WTC11 (cell line): ENCODE results near the gene TIMM23B.
"Not testable (repeated sequence)": the region's sequence is repeated elsewhere in the genome, so short reads cannot be mapped to it uniquely, and the experiment has no call there.

Experiments used
- CREB1 ChIP-seq: sonication (generic); formaldehyde crosslinking; IDR thresholded peaks from 2 replicates; pipeline ENCODE4 v1.8.0; 2023; ENCODE audit warnings: mild to moderate bottlenecking, missing genetic modification reagents
- E2F4 ChIP-seq: sonication (generic); formaldehyde crosslinking; IDR thresholded peaks from 2 replicates; pipeline ENCODE4 v1.8.1; 2022; ENCODE audit warnings: low read depth, mild to moderate bottlenecking, moderate library complexity, missing genetic modification reagents, borderline replicate concordance
- ETV6 ChIP-seq: sonication (generic); formaldehyde crosslinking; IDR thresholded peaks from 2 replicates; pipeline ENCODE4 v1.8.1; 2022; ENCODE audit warnings: mild to moderate bottlenecking, missing genetic modification reagents
- SP1 ChIP-seq: sonication (generic); formaldehyde crosslinking; conservative IDR thresholded peaks from 2 replicates; pipeline ENCODE4 v1.8.1; 2022; ENCODE audit warnings: missing genetic modification reagents
- TEAD4 ChIP-seq: sonication (generic); formaldehyde crosslinking; IDR thresholded peaks from 2 replicates; pipeline ENCODE4 v1.8.0; 2022; ENCODE audit warnings: mild to moderate bottlenecking, missing genetic modification reagents
- ZNF263 ChIP-seq: sonication (generic); formaldehyde crosslinking; IDR thresholded peaks from 2 replicates; pipeline ENCODE4 v1.8.1; 2022; ENCODE audit warnings: low read depth, mild to moderate bottlenecking, moderate library complexity, missing genetic modification reagents
- TF ChIP-seq, protein P1 (sequence below): fragments of 200-600 bp; IDR thresholded peaks from 2 replicates; pipeline ENCODE4 v1.8.0; 2022; ENCODE audit warnings: antibody characterized with exemption
- TF ChIP-seq, protein P2 (sequence below): sonication (generic); formaldehyde crosslinking; IDR thresholded peaks from 2 replicates; pipeline ENCODE4 v1.8.0; 2022; ENCODE audit warnings: mild to moderate bottlenecking, missing genetic modification reagents

DNA sequence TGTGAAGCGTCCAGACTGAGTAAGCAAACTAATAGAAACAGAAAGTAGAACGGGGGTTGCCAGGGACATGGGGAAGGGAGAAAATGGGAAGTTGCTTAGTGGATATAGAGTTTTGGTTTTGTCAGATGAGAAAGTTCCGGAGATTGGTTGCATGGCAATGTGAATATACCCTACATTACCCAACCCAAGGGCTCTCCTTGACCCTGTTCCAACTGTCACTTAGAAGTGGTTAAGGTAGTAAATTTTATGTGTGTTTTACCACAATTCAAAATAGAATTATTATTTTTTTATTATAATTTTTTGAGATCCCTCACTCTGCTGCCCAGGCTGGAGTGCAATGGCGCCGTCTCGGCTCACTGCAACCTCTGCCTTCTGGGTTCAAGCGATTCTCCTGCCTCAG is 72.2 kb downstream of the TIMM23B start:
- TF ChIP-seq, protein P1, sequence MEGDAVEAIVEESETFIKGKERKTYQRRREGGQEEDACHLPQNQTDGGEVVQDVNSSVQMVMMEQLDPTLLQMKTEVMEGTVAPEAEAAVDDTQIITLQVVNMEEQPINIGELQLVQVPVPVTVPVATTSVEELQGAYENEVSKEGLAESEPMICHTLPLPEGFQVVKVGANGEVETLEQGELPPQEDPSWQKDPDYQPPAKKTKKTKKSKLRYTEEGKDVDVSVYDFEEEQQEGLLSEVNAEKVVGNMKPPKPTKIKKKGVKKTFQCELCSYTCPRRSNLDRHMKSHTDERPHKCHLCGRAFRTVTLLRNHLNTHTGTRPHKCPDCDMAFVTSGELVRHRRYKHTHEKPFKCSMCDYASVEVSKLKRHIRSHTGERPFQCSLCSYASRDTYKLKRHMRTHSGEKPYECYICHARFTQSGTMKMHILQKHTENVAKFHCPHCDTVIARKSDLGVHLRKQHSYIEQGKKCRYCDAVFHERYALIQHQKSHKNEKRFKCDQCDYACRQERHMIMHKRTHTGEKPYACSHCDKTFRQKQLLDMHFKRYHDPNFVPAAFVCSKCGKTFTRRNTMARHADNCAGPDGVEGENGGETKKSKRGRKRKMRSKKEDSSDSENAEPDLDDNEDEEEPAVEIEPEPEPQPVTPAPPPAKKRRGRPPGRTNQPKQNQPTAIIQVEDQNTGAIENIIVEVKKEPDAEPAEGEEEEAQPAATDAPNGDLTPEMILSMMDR, result not testable (repeated sequence)
- TF ChIP-seq ETV6 (CRISPR knock-in tag); CREB1; ZNF263 (CRISPR knock-in tag); SP1 (CRISPR knock-in tag); TEAD4 (CRISPR knock-in tag); E2F4 (CRISPR knock-in tag): not testable (repeated sequence)
- TF ChIP-seq, protein P2, sequence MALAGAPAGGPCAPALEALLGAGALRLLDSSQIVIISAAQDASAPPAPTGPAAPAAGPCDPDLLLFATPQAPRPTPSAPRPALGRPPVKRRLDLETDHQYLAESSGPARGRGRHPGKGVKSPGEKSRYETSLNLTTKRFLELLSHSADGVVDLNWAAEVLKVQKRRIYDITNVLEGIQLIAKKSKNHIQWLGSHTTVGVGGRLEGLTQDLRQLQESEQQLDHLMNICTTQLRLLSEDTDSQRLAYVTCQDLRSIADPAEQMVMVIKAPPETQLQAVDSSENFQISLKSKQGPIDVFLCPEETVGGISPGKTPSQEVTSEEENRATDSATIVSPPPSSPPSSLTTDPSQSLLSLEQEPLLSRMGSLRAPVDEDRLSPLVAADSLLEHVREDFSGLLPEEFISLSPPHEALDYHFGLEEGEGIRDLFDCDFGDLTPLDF (CRISPR knock-in tag), result not testable (repeated sequence)
